Transverse colon (tissue), 4 donors: ENCODE data around the gene CNTNAP2. TPM values are rescaled to one million over a fixed set of nuclear protein-coding genes. Genes with fewer than 3 reads are reported as not detected.

Experiments
- DNase-seq: peaks from one replicate; pipeline ENCODE4 v3.0.0-alpha.2; 2019
- H3K27ac ChIP-seq, 4 donors: fragments of 200-600 bp; sonication (generic); 2 replicates each; pipeline ENCODE4 v1.5.1; 2016 to 2018; ENCODE audit warnings: inconsistent platforms in 4 of 4
- H3K27me3 ChIP-seq: fragments of 200-600 bp; sonication (generic); 2 replicates; pipeline ENCODE4 v1.5.1; 2017; ENCODE audit warnings: inconsistent platforms
- H3K36me3 ChIP-seq, 4 donors: fragments of 200-600 bp; sonication (generic); 2 replicates each; pipeline ENCODE4 v1.5.1; 2017 to 2019; ENCODE audit warnings: inconsistent platforms in 4 of 4
- H3K4me1 ChIP-seq, 4 donors: fragments of 200-600 bp; sonication (generic); 2 replicates each; pipeline ENCODE4 v1.5.1; 2017 to 2020; ENCODE audit warnings: inconsistent platforms in 4 of 4
- H3K4me3 ChIP-seq, 4 donors: fragments of 200-600 bp; sonication (generic); 1 replicate in 1 of 4; 2 replicates in 3 of 4; pipeline versions ENCODE4 v1.5.1 to v1.6.1; 2017 to 2019; ENCODE audit warnings: inconsistent platforms in 4 of 4
- H3K9me3 ChIP-seq, 2 donors: fragments of 200-600 bp; sonication (generic); 2 replicates each; pipeline ENCODE4 v1.5.1; 2017 to 2019; ENCODE audit warnings: inconsistent platforms in 2 of 2
- CTCF ChIP-seq, 5 experiments: fragments of 200-600 bp in 3 of 5; fragments of 450-650 bp in 2 of 5; sonication (generic) in 3 of 5; IDR thresholded peaks; 1 replicate in 2 of 5; 2 replicates in 3 of 5; pipeline ENCODE4 v1.5.1; 2016 to 2017; ENCODE audit warnings: antibody characterized with exemption in 5 of 5, inconsistent platforms in 3 of 5, mild to moderate bottlenecking in 2 of 5, moderate library complexity in 1 of 5
- EP300 ChIP-seq: sonication (generic); formaldehyde crosslinking; IDR thresholded peaks from one replicate; pipeline ENCODE4 v1.6.1; 2017; ENCODE audit warnings: antibody characterized with exemption, low read depth
- POLR2A ChIP-seq: fragments of 450-650 bp; IDR thresholded peaks from one replicate; pipeline ENCODE4 v1.6.1; 2016; ENCODE audit warnings: antibody characterized with exemption, mild to moderate bottlenecking, moderate library complexity
- POLR2AphosphoS5 ChIP-seq, 3 donors: sonication (generic); formaldehyde crosslinking; IDR thresholded peaks; one replicate each; pipeline ENCODE4 v1.6.1; 2016; ENCODE audit warnings: antibody characterized with exemption in 3 of 3
- WGBS, 2 donors: methylation state at CpG; one replicate each; pipeline ENCODE4 v1.1.5; 2018; ENCODE audit warnings: low coverage in 1 of 2; 5-methylcytosine and 5-hydroxymethylcytosine counted together
- in situ Hi-C, 4 donors: fragments of 200-750 bp; cut with MboI; loops; one replicate each; pipeline versions ENCODE4 v1.15.0 to v1.15.1; 2017; ENCODE audit warnings: low sequenced_read_pairs in 3 of 4, low pct_ligation_motif_present in 1 of 4, low pct_unique_long_range_greater_than_20kb in 1 of 4
- intact Hi-C: fragments of 100-400 bp; cut with DNase I; formaldehyde crosslinking; loops from one replicate; pipeline ENCODE4 v1.15.1; 2023; ENCODE audit warnings: low total_unique reads
- total RNA-seq, 4 donors: library from RNA; depleted of rRNA; stranded (reverse); fragments of >200 nt; gene quantifications; one replicate each; pipeline ENCODE4 v1.1.0, GENCODE V29; 2016

CNTNAP2 gene
- total RNA-seq, 4 donors from 2014 or later, result 0.60 to 2.9 (median 2.4) TPM

GRCh38 chr7:146754385-146754784 is 637.8 kb downstream of the CNTNAP2 start:
- H3K4me1 ChIP-seq, result no peaks in the 10 kb centered on the region
- no peak for TF ChIP-seq POLR2A
- TF ChIP-seq POLR2AphosphoS5 (IDR thresholded peaks at IDR 0.05), result no peak
- TF ChIP-seq CTCF (IDR thresholded peaks at IDR 0.05), result no peak
- no peak for TF ChIP-seq EP300
- no peak overlapping the region for H3K27ac ChIP-seq
- H3K4me3 ChIP-seq, result no peak overlapping the region
- H3K36me3 ChIP-seq, result no peaks in the 10 kb centered on the region
- no peak for DNase-seq
- in situ Hi-C loops, result no loop called here
- H3K27me3 ChIP-seq, result no peaks in the 10 kb centered on the region
- 27 to 47% methylated on average over 1 of the region's 1 CpG for WGBS, 2 donors
- intact Hi-C loops, result no loop called here
- peaks cover 0 to 4% of the 10 kb centered on the region in 2 donors for H3K9me3 ChIP-seq

- TF ChIP-seq POLR2A (no peak), EP300 (no peak), POLR2AphosphoS5 (IDR thresholded peaks at IDR 0.05) (no peak), CTCF (IDR thresholded peaks at IDR 0.05) (no peak)
- H3K4me1 ChIP-seq, result no peaks in the 10 kb centered on the region
- no peaks in the 10 kb centered on the region for H3K27me3 ChIP-seq
- in situ Hi-C loops, result no loop called here
- peaks cover 0 to 2% of the 10 kb centered on the region in 2 donors for H3K9me3 ChIP-seq
- DNase-seq, result no peak
- H3K4me3 ChIP-seq, result no peak overlapping the region
- H3K27ac ChIP-seq, result no peak overlapping the region
- WGBS, 2 donors, result 47 to 54% methylated on average over 2 of the region's 2 CpGs
- intact Hi-C loops, result no loop called here
- no peaks in the 10 kb centered on the region for H3K36me3 ChIP-seq
These were observed 639.0 kb downstream of the CNTNAP2 start for GRCh38 chr7:146755585-146755984.

- H3K9me3 ChIP-seq, result no peaks in the 10 kb centered on the region
- H3K4me3 ChIP-seq, result no peak overlapping the region
- DNase-seq, result no peak
- in situ Hi-C loops (no loop called here), intact Hi-C loops (no loop called here)
- no peaks in the 10 kb centered on the region for H3K27me3 ChIP-seq
- no peaks in the 10 kb centered on the region for H3K36me3 ChIP-seq
- TF ChIP-seq POLR2AphosphoS5 (IDR thresholded peaks at IDR 0.05) (no peak), EP300 (no peak), POLR2A (no peak), CTCF (IDR thresholded peaks at IDR 0.05) (no peak)
- no peak overlapping the region for H3K27ac ChIP-seq
- 49 to 56% methylated on average over 3 of the region's 3 CpGs for WGBS, 2 donors
- no peaks in the 10 kb centered on the region for H3K4me1 ChIP-seq
These were observed 647.9 kb downstream of the CNTNAP2 start for GRCh38 chr7:146764458-146764857.

- H3K36me3 ChIP-seq, result no peaks in the 10 kb centered on the region
- no peaks in the 10 kb centered on the region for H3K4me1 ChIP-seq
- DNase-seq, result no peak
- no peak overlapping the region for H3K27ac ChIP-seq
- 69 to 77% methylated on average over 3 of the region's 3 CpGs for WGBS, 2 donors
- in situ Hi-C loops (no loop called here), intact Hi-C loops (no loop called here)
- no peaks in the 10 kb centered on the region for H3K27me3 ChIP-seq
- TF ChIP-seq POLR2A, result no peak
- no peak for TF ChIP-seq POLR2AphosphoS5 (IDR thresholded peaks at IDR 0.05)
- TF ChIP-seq CTCF (IDR thresholded peaks at IDR 0.05), result no peak
- no peak for TF ChIP-seq EP300
- no peaks in the 10 kb centered on the region for H3K9me3 ChIP-seq
- no peak overlapping the region for H3K4me3 ChIP-seq
These were observed 652.4 kb downstream of the CNTNAP2 start for GRCh38 chr7:146768957-146769356.
